Right lobe of liver (tissue), 6 donors: ENCODE measurements around the gene FCGBP. TPM values are rescaled to one million over a fixed set of nuclear protein-coding genes. Genes with fewer than 3 reads are reported as not detected.
A peak's percentile ranks its signal among the peaks of the same experiment; 100 is the strongest.

Experiments
- ATAC-seq, 4 donors: fragments of 200-7000 bp; cut with Tn5 transposase; one replicate each; pipeline ENCODE4 v1.9.1; 2020; ENCODE audit warnings: mild to moderate bottlenecking in 4 of 4, moderate library complexity in 4 of 4
- DNase-seq, 3 donors: peaks; one replicate each; pipeline ENCODE4 v3.0.0-alpha.2; 2020
- H3K27ac ChIP-seq, 3 donors: fragments of 200-600 bp; one replicate each; pipeline ENCODE4 v1.8.0; 2022
- H3K27me3 ChIP-seq, 2 donors: fragments of 200-600 bp; one replicate each; pipeline ENCODE4 v1.8.0; 2022
- H3K36me3 ChIP-seq, 4 donors: fragments of 200-600 bp; sonication (generic) in 1 of 4; one replicate each; pipeline versions ENCODE4 v1.5.1 to v1.8.0; 2017 to 2022; ENCODE audit warnings: control low read depth in 1 of 4
- H3K4me1 ChIP-seq, 4 donors: fragments of 200-600 bp; sonication (generic) in 1 of 4; one replicate each; pipeline versions ENCODE4 v1.5.1 to v1.8.0; 2017 to 2022; ENCODE audit warnings: control low read depth in 1 of 4
- H3K4me3 ChIP-seq, 3 donors: fragments of 200-600 bp; one replicate each; pipeline ENCODE4 v1.8.0; 2022
- H3K9me3 ChIP-seq, 4 donors: fragments of 200-600 bp; sonication (generic) in 1 of 4; one replicate each; pipeline versions ENCODE4 v1.5.1 to v1.8.0; 2017 to 2022; ENCODE audit warnings: control low read depth in 1 of 4
- POLR2A ChIP-seq: fragments of 450-650 bp; IDR thresholded peaks from one replicate; pipeline ENCODE4 v1.6.1; 2017; ENCODE audit warnings: antibody characterized with exemption, mild to moderate bottlenecking
- WGBS: methylation state at CpG from one replicate; pipeline ENCODE4 v1.1.6; 2018; ENCODE audit warnings: low coverage, low lambda C conversion rate; ENCODE audit not compliant: insufficient coverage; ENCODE audit errors: missing lambda C conversion rate; 5-methylcytosine and 5-hydroxymethylcytosine counted together
- intact Hi-C, 2 donors: fragments of 100-400 bp; cut with DNase I; formaldehyde crosslinking; loops; one replicate each; pipeline versions ENCODE4 v1.11.2 to v1.14.1; 2022
- total RNA-seq, 6 experiments: library from RNA; depleted of rRNA in 2 of 6; stranded (reverse); fragments of >200 nt in 2 of 6; fragmentation: NEBNext Ultra II Directional in 3 of 6; extraction: Animal tissue kit (Norgen Biotek cat#: 25700) in 3 of 6; gene quantifications; one replicate each; pipeline versions ENCODE4 v1.1.0 to v1.2.4, GENCODE V29; 2016 to 2023
- TF ChIP-seq, protein P1 (sequence below), 4 donors: fragments of 200-600 bp in 3 of 4; fragments of 450-650 bp in 1 of 4; IDR thresholded peaks; one replicate each; pipeline versions ENCODE4 v1.5.1 to v1.8.0; 2016 to 2022; ENCODE audit warnings: antibody characterized with exemption in 4 of 4, mild to moderate bottlenecking in 2 of 4
- donor health status: DM: no; HTN: yes; CAD: no.
- donor health status: DM: no; HTN: no; CAD: no.
- donor health status: DM: no; HTN: no; CAD: no.
- donor health status: DM: no; HTN: yes; CAD: no.
- donor health status: DM: no; HTN: yes; CAD: no.

Gene FCGBP
- total RNA-seq, 6 experiments from 2014 or later, result 3.8 to 31.6 (median 3.9) TPM

DNA sequence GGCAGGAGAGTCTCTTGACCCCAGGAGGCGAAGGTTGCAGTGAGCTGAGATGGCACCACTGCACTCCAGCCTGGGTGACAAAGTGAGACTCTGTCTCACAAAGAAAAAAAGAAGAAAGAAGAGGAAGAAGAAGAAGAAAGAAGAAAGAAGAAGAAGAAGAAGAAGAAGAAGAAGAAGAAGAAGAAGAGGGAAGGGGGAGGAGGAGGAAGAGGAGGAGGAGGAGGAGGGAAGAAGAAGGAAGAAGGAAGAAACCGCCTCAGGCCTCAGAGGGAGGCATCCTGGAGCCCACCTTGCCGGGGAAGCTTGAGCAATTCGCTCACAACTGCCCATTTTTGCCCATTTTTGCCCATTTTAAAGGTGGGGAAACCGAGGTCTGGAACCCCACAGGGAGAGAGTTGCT is 9.5 kb downstream of the FCGBP start:
- Histone ChIP-seq H3K9me3 (no peaks in the 10 kb centered on the region), H3K4me1 (no peaks in the 10 kb centered on the region), H3K27me3 (no peaks in the 10 kb centered on the region), H3K27ac (no peak overlapping the region), H3K36me3 (no peaks in the 10 kb centered on the region), H3K4me3 (no peak overlapping the region)
- TF ChIP-seq, protein P1, sequence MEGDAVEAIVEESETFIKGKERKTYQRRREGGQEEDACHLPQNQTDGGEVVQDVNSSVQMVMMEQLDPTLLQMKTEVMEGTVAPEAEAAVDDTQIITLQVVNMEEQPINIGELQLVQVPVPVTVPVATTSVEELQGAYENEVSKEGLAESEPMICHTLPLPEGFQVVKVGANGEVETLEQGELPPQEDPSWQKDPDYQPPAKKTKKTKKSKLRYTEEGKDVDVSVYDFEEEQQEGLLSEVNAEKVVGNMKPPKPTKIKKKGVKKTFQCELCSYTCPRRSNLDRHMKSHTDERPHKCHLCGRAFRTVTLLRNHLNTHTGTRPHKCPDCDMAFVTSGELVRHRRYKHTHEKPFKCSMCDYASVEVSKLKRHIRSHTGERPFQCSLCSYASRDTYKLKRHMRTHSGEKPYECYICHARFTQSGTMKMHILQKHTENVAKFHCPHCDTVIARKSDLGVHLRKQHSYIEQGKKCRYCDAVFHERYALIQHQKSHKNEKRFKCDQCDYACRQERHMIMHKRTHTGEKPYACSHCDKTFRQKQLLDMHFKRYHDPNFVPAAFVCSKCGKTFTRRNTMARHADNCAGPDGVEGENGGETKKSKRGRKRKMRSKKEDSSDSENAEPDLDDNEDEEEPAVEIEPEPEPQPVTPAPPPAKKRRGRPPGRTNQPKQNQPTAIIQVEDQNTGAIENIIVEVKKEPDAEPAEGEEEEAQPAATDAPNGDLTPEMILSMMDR (IDR thresholded peaks at IDR 0.05), result no peak
- no peak for TF ChIP-seq POLR2A
- no peak for DNase-seq
- intact Hi-C loops, result no loop called here
- ATAC-seq, result no peak
- WGBS, result 72% methylated on average over 5 of the region's 5 CpGs

DNA sequence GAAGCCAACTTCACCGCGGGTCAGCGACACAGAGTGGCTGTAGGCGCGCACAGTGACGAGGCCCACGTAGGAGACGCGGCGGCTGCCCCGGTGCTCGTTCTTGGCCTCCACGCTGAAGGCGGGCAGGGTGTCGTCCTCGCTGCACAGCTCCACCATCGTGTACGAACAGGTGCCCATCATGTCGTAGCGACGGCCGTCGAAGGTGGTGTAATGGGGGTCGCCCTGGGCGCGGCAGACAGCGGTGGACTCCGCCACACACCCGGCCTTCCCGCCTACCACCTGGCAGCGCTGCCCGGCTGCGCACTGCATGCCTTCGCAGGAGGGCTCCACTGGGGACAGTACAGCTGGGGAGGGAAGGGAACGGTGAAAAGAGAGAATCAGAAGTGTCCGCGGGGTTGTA is 10.0 kb downstream of the FCGBP start:
- Histone ChIP-seq H3K4me1 (no peaks in the 10 kb centered on the region), H3K36me3 (no peaks in the 10 kb centered on the region), H3K4me3 (no peak overlapping the region), H3K9me3 (no peaks in the 10 kb centered on the region), H3K27ac (no peak overlapping the region), H3K27me3 (no peaks in the 10 kb centered on the region)
- DNase-seq (no peak), ATAC-seq (peak in 1 of 4 donors; percentile 21)
- intact Hi-C loops, result no loop called here
- 100% methylated on average over 2 of the region's 37 CpGs for WGBS
- TF ChIP-seq POLR2A, result no peak
- TF ChIP-seq, protein P1 (IDR thresholded peaks at IDR 0.05), result no peak

DNA sequence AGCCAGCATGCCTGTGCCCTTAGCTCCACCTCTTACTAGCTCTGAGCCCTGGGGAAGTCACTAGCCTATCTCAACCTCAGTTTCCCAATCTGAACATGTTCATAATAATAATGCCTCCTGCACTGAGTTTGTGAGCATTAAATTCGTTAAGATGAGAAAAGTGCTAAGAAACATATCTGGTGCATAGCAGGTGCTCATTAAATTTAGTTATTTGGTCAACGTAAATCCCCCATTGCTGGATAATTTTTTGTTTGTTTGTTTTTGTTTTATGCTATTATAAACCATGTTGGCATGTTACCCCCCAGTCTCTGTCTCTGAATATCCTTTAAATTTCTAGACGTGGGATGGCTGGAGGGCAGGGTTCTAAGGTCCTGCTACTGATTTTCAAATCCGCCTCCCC is 10.6 kb downstream of the FCGBP start:
- TF ChIP-seq, protein P1 (IDR thresholded peaks at IDR 0.05), result no peak
- TF ChIP-seq POLR2A, result no peak
- Histone ChIP-seq H3K4me3 (no peak overlapping the region), H3K4me1 (no peaks in the 10 kb centered on the region), H3K9me3 (no peaks in the 10 kb centered on the region), H3K27me3 (no peaks in the 10 kb centered on the region), H3K27ac (no peak overlapping the region), H3K36me3 (no peaks in the 10 kb centered on the region)
- intact Hi-C loops, result no loop called here
- WGBS, result 67% methylated on average over 3 of the region's 4 CpGs
- no peak for DNase-seq
- ATAC-seq, result no peak

DNA sequence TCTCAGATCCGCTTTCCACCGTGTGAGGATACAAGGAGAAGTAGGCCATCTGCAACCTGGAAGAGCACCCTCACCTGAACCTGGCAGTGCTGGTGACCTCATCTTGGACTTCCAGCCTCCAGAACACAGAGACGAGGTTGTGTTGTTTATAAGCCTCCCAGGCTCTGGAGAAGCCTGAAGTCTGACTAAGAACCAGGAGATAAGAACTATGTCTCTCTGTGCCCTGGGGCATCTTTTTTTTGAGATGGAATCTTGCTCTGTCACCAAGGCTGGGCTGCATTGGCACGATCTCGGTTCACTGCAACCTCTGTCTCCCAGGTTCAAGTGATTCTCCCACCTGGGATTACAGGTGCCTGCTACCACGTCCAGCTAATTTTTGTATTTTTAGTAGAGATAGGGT is 14.5 kb downstream of the FCGBP start:
- Histone ChIP-seq H3K4me3 (no peak overlapping the region), H3K36me3 (no peaks in the 10 kb centered on the region), H3K27ac (no peak overlapping the region), H3K4me1 (no peaks in the 10 kb centered on the region), H3K27me3 (no peaks in the 10 kb centered on the region), H3K9me3 (no peaks in the 10 kb centered on the region)
- no peak for ATAC-seq
- WGBS, result 84% methylated on average over 6 of the region's 6 CpGs
- intact Hi-C loops, result no loop called here
- DNase-seq, result no peak
- TF ChIP-seq, protein P1 (IDR thresholded peaks at IDR 0.05), result no peak
- no peak for TF ChIP-seq POLR2A

- Histone ChIP-seq H3K27ac (no peak overlapping the region), H3K4me1 (no peaks in the 10 kb centered on the region), H3K27me3 (no peaks in the 10 kb centered on the region), H3K9me3 (no peaks in the 10 kb centered on the region), H3K36me3 (no peaks in the 10 kb centered on the region), H3K4me3 (no peak overlapping the region)
- ATAC-seq (no peak), DNase-seq (no peak)
- WGBS, result 91% methylated on average over 7 of the region's 20 CpGs
- TF ChIP-seq POLR2A, result no peak
- TF ChIP-seq, protein P1 (IDR thresholded peaks at IDR 0.05), result no peak
- intact Hi-C loops, result no loop called here
Observed at GRCh38 chr19:39918183-39918651, 16.2 kb downstream of the FCGBP start.
